Lower leg skin (tissue), 4 donors: ENCODE measurements around the gene ASB9. TPM values are rescaled to one million over a fixed set of nuclear protein-coding genes. Genes with fewer than 3 reads are reported as not detected.

Experiments
- DNase-seq, 2 donors: peaks; one replicate each; pipeline ENCODE4 v3.0.0-alpha.2; 2019; ENCODE audit warnings: low spot score in 2 of 2
- H3K4me3 ChIP-seq: fragments of 200-600 bp; sonication (generic); 2 replicates; pipeline ENCODE4 v1.5.1; 2017; ENCODE audit warnings: mild to moderate bottlenecking, low read depth; ENCODE audit not compliant: poor library complexity, severe bottlenecking
- CTCF ChIP-seq, 3 donors: fragments of 450-650 bp; IDR thresholded peaks; one replicate each; pipeline ENCODE4 v1.5.1; 2016; ENCODE audit warnings: antibody characterized with exemption in 3 of 3, mild to moderate bottlenecking in 3 of 3, moderate library complexity in 2 of 3
- POLR2A ChIP-seq, 2 donors: fragments of 450-650 bp; IDR thresholded peaks; one replicate each; pipeline ENCODE4 v1.6.1; 2016 to 2017; ENCODE audit warnings: antibody characterized with exemption in 2 of 2, mild to moderate bottlenecking in 1 of 2, moderate library complexity in 1 of 2
- WGBS, 2 donors: methylation state at CpG; one replicate each; pipeline ENCODE4 v1.1.5; 2018; 5-methylcytosine and 5-hydroxymethylcytosine counted together
- intact Hi-C: fragments of 100-400 bp; cut with DNase I; formaldehyde crosslinking; loops from one replicate; pipeline ENCODE4 v1.15.0; 2023; ENCODE audit warnings: low total_unique reads
- total RNA-seq, 4 donors: library from RNA; depleted of rRNA; stranded (reverse); fragments of >200 nt; gene quantifications; one replicate each; pipeline ENCODE4 v1.1.0, GENCODE V29; 2016

The ASB9 gene
- total RNA-seq, 4 donors from 2014 or later = 1.7 to 7.0 TPM; not detected in 2

GRCh38 chrX:15301924-15302323 is 32.0 kb upstream of the ASB9 start:
- DNase-seq = peak; percentile 61 to 90
- TF ChIP-seq CTCF (IDR thresholded peaks at IDR 0.05) (no peak), POLR2A (IDR thresholded peaks at IDR 0.05) (no peak)
- 28 to 48% methylated on average over 4 of the region's 4 CpGs for WGBS, 2 donors
- intact Hi-C loops = no loop called here
- H3K4me3 ChIP-seq = no peak overlapping the region

- intact Hi-C loops = no loop called here
- TF ChIP-seq CTCF (IDR thresholded peaks at IDR 0.05) = no peak
- TF ChIP-seq POLR2A (IDR thresholded peaks at IDR 0.05) = no peak
Observed at GRCh38 chrX:15299941-15300851, 30.3 kb upstream of the ASB9 start.

GRCh38 chrX:15298780-15299179 is 28.9 kb upstream of the ASB9 start:
- 83 to 91% methylated on average over 3 of the region's 3 CpGs for WGBS, 2 donors
- no peak overlapping the region for H3K4me3 ChIP-seq
- TF ChIP-seq POLR2A (IDR thresholded peaks at IDR 0.05) (no peak), CTCF (IDR thresholded peaks at IDR 0.05) (no peak)
- no peak for DNase-seq
- intact Hi-C loops = no loop called here

More at GRCh38 chrX:15299941-15300851, 30.3 kb upstream of the ASB9 start:
- H3K4me3 ChIP-seq = no peak overlapping the region
- no peak for DNase-seq
- 58 to 68% methylated on average over 4 of the region's 4 CpGs for WGBS, 2 donors

GRCh38 chrX:15298201-15298600 is 28.3 kb upstream of the ASB9 start:
- TF ChIP-seq POLR2A (IDR thresholded peaks at IDR 0.05) (no peak), CTCF (IDR thresholded peaks at IDR 0.05) (no peak)
- WGBS, 2 donors = 57 to 64% methylated on average over 2 of the region's 2 CpGs
- no peak for DNase-seq
- intact Hi-C loops = no loop called here
- H3K4me3 ChIP-seq = no peak overlapping the region

GRCh38 chrX:15293451-15293850 is 23.6 kb upstream of the ASB9 start:
- WGBS, 2 donors = 89 to 96% methylated on average over 2 of the region's 2 CpGs
- TF ChIP-seq POLR2A (IDR thresholded peaks at IDR 0.05) = no peak
- no peak for TF ChIP-seq CTCF (IDR thresholded peaks at IDR 0.05)
- no peak overlapping the region for H3K4me3 ChIP-seq
- intact Hi-C loops = no loop called here
- DNase-seq = no peak
